HG02571 (cell line): ENCODE results near the gene PGPEP1.
"Not testable (repeated sequence)": the region's sequence is repeated elsewhere in the genome, so short reads cannot be mapped to it uniquely, and the experiment has no call there.

Experiments used
- ATAC-seq: cut with Tn5 transposase; IDR thresholded peaks from one replicate; pipeline ENCODE4 v1.9.1; 2021; ENCODE audit warnings: mild to moderate bottlenecking, moderate library complexity; ENCODE audit not compliant: unreplicated experiment

The PGPEP1 gene

GRCh38 chr19:18330868-18331267, 9.5 kb upstream of the PGPEP1 start:
- no peak for ATAC-seq

- ATAC-seq = no peak
Measured at GRCh38 chr19:18332917-18333530, 7.4 kb upstream of the PGPEP1 start.

- no peak for ATAC-seq
Measured at GRCh38 chr19:18333680-18334079, 6.7 kb upstream of the PGPEP1 start.

GRCh38 chr19:18336121-18336520, 4.3 kb upstream of the PGPEP1 start:
- no peak for ATAC-seq

DNA sequence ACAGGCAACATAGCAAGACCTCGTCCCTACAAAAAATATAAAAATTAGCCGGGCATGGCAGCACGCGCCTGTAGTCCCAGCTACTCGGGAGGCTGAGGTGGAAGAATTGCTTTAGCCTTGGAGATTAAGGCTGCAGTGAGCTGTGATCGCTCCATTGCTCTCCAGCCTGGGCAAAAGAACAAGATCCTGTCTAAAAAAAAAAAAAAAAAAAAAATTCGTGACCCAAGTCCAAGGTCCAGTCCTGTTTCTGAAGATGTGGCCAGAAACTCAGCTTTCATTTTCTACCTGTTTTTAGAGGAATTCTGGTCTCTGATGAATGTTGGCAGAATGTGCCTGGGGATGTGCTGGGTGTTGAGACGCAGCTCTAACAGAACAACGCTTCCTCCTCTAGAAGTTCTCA, 1.9 kb upstream of the PGPEP1 start:
- ATAC-seq = no peak

- ATAC-seq = no peak
Measured at GRCh38 chr19:18339723-18340122, 675 bp upstream of the PGPEP1 start.

DNA sequence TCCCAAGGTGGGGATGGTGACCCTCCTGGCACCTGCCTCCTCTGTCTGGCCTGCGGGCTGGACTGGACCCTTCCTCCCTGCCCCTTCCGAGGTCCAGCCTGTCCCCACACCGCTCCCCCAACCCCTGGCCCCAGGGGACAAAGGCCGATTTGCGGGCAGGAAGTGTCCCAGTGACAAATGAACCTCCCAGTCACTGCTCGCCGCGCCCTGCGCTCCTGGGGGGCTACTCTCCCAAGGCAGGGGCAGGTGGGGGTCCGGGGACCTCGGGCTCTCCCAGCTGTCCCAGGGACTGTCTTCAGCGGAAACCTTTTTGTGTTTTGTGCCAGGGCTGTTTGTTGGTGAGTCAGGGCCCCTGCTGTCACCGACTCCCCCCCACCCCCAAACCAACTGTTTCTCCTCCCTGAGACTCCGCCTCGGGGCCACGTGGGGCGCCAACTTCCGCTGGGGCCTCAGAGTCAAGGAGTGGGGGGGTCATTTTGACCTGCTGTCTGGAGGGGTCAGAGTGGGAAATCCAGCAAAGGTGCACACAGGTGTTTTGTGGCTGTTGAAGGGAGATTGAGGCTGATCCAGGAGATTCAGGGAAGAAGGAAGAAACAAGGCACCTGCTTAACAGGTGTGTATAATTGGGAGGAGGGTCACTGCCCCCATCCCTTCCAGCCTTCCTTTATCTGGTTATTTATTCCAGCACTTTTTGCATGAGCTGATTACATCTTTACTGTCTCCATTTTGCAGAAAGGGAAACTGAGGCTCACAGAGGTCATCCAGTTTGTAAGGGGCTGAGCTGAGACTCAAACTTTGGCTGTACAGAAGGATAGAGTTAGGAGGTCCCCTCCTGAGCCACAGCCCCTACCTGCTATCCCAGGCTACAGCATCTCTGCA, 831 bp downstream of the PGPEP1 start:
- no peak for ATAC-seq

GRCh38 chr19:18342090-18342632, 1.8 kb downstream of the PGPEP1 start:
- no peak for ATAC-seq

- ATAC-seq = no peak
Measured at GRCh38 chr19:18344582-18344950, 4.2 kb downstream of the PGPEP1 start.

GRCh38 chr19:18345296-18345695, 4.9 kb downstream of the PGPEP1 start:
- no peak for ATAC-seq

DNA sequence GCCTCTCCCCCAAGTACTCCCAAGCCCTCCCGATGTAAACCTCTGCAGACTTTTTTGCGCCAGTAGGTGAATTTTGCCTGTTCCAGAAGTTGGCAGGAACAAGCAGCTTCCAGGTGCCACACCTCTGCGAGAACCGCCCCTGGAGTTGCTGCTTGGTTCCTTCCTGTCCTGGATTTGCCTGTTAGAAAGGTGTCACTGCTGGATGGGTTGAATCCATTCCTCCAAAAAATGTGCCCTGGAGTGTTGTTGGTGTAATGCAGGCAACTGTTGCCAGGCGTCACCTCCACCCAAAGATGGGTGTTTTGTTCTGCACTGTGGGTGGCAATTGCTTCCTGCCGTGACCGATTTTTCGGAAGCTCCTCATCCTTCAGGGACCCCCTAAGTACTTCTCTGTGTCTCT, 5.7 kb downstream of the PGPEP1 start:
- ATAC-seq = no peak

- ATAC-seq = no peak
Measured at GRCh38 chr19:18348171-18348570, 7.8 kb downstream of the PGPEP1 start.

- ATAC-seq = not testable (repeated sequence)
Measured at GRCh38 chr19:18348818-18349339, 8.5 kb downstream of the PGPEP1 start.

DNA sequence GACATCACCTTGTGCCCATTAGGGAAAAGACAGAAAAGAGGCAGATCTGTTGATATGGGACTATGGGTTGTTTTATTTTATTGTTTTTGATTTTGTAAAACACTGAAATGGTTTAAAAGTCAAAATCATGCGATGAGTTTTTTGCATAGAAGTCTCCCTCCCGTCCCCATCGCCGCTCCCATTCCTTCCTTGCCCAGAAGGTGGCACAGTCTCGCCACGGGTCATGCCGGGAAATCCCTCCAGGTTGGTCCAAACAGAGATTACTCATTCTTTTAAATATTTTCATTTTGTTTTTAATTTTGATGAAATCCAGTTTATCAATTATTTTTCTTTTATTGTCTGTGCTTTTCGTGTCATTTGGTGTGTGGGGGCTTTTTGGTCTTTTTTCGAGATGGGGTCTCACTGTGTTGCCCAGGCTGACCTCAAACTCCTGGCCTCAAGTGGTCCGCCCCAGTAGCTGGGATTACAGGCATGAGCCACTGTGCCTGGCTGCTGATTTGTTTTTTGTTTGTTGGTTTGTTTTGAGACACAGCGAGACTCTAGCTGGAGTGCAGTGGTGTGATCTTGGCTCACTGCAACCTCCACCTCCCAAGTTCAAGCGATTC, 9.2 kb downstream of the PGPEP1 start:
- no peak for ATAC-seq

DNA sequence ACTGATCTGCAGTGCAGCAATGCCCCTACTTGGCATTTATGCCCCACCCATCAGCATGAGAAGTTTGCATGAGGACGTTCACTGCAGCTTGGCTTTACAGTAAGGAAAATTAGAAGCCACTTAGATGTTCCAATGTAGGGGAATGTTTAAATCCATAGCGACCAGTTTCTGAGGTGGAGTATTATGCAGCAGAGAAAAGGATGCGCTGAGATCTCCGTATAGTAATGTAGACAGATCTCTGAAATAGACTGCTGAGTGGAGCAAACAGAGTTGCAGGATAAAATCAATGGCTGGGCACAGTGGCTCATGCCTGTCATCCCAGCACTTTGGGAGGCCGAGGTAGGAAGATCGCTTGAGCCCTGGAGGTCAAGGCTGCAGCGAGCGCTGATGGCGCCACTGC, 10.1 kb downstream of the PGPEP1 start:
- ATAC-seq = no peak

- ATAC-seq = no peak
Measured at GRCh38 chr19:18351544-18351943, 11.1 kb downstream of the PGPEP1 start.

DNA sequence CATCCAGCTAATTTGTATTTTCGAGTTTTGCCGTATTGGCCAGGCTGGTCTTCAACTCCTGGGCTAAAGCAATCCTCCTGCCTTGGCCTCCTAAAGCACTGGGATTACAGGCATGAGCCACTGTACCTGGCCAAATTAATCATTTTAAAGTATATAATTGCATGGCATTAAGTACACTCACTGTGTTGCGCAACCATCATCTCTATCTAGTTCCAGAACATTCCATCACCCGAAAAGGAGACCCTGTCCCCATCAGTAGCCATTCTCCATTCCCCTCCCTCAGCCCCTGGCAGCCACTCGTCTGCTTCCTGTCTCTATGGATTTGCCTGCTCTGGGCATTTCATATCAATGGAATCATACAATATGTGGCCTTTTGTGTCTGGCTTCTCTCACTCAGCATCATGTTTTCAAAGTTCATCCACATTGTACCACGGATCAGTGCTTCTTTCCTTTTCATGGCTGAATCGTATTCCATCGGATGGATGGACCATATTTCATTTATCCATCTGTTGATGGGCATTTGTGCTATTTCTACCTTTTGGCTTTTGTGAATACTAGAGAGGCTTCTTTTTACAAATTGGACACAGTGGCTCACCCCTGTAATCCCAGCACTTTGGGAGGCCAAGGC, 13.1 kb downstream of the PGPEP1 start:
- no peak for ATAC-seq

DNA sequence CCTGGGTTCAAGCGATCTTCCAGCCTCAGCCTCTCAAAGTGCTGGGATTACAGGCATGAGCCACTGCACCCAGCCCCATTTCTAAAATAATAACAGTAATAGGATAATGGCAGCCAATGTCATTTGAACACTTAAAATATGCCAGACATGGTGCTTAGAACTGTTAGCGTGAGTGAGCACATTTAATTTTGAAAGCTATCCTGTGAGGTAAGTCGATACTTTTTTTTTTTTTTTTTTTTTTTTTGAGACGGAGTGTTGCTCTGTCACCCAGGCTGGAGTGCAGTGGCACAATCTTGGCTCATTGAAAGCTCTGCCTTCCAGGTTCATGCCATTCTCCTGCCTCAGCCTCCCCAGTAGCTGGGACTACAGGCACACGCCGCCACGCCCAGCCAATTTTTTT, 14.3 kb downstream of the PGPEP1 start:
- ATAC-seq = not testable (repeated sequence)

- ATAC-seq = no peak
Measured at GRCh38 chr19:18357041-18357440, 16.6 kb downstream of the PGPEP1 start.

DNA sequence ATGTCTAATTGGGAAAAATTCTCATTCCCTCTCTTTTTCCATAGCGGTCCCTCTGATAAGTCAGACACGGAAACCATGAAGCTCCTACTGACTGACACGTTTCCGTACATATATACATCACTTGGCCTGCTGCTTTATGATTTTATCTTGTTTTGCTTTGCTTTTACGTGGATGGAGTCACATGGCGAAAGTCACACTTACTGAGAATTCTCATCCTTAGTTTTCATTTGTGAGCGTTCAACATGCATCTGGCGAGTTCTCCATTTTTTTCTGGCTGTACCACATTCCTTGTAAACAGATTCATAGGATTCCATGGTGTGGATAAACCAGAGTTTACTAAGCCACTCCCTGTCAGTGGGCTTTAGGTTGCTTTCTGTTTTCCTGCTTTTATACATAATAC, 21.2 kb downstream of the PGPEP1 start:
- ATAC-seq = no peak

DNA sequence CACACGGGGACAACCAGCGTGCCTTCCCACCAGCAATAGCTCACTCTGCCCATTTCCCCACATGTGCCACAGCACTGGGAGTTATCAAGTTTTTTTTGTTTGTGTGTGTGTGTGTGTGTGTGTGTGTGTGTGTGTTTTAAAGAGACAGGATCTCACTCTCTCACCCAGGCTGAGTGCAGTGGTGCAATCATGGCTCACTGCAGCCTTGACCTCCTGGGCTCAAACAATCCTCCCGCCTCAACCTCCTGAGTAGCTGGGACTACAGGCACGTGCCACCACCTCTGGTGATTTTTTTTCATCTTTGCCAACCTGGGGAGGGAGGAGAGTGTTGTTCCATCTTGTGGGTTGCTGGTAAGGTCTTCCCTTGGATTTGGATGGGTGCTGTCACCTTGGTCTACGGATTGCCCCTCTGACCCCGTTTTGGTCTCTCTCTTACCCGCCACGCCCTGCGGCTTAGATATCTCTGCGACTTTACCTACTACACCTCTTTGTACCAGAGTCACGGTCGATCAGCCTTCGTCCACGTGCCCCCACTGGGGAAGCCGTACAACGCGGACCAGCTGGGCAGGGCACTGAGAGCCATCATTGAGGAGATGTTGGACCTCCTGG, 22.6 kb downstream of the PGPEP1 start:
- no peak for ATAC-seq
